Stimulated activated naive CD4-positive, alpha-beta T cell (primary cell): ENCODE results near the gene MYOM1.
"Not testable (repeated sequence)": the region's sequence is repeated elsewhere in the genome, so short reads cannot be mapped to it uniquely, and the experiment has no call there.

Experiments
- DNase-seq, 6 experiments: peaks; one replicate each; lab custom pipeline; 2025; lab: John Stamatoyannopoulos, UW

MYOM1 gene

DNA sequence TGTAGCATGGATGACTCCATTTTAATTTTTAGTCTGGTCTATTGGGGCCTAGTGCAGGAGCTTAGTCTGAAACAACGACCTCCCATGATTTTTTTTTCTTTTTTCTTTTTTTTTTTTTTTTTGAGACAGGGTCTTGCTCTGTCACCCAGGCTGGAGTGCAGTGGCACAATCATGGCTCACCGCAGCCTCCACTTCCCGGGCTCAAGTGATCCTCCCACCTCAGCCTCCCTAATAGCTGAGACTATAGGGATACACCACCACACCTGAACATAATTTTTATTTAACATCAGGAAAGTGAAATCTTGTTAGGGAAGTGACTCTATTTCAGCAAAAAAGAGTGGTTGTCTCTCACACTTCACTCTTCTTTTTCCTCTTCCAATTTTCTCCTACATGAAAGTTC is 191.7 kb downstream of the MYOM1 start:
- not testable (repeated sequence) for DNase-seq

DNA sequence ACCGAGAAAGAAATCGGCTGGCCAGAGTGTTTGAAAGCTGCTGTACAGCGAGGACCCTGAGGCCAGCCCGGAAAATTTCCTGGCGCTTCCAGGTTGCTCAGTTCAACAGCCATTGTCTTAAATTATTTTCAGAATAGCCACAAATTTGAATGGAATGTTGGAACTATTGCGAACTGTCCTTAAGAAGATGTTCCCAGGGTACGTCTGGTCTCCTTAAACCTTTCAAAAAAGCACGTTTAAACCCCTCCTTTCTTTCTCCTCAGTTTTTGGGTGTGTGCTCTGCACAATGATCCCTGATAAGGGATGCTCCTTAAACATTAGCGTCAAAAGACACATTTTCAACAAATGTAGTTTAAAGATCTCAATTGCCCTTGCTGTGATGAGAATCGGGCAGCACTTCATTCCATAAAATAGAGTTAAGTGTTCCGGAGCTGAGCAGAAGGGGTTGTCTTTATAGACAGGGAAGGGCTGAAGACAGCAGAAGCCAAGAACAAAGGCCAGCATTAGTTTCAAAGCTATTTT is 192.3 kb downstream of the MYOM1 start:
- no peak for DNase-seq

DNA sequence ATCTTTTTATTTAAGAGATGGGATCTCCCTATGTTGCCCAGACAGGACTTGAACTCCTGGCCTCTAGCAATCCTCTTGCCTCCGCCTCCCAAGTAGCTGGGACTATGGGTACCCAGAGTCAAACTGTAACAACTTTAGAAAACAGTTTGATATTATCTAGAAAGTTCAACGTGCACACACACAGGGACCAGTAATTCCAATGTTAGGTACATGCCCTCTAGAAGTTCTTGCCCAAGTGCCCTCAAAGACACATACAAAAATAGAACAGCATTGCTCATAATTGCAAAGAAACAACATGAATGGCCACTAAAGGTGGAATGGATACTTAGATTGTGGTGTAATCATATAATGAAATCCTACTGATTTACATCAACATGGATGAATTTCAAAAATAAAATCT is 194.2 kb downstream of the MYOM1 start:
- DNase-seq: no peak

DNA sequence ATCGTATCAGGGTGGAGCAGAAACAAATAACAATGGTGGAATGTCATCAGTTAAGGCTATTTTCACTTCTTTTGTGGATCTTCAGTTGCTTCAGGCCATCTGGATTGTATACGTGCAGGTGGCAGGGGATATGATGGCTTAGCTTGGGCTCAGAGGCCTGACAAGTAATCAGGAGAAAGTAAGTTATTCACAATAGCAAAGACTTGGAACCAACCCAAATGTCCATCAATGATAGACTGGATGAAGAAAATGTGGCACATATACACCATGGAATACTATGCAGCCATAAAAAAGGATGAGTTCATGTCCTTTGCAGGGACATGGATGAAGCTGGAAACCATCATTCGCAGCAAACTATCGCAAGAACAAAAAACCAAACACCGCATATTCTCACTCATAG is 196.2 kb downstream of the MYOM1 start:
- not testable (repeated sequence) for DNase-seq
